IPS-20b (cell line): Measurements from ENCODE around the gene FLYWCH1.
"Not testable (repeated sequence)": the region's sequence is repeated elsewhere in the genome, so short reads cannot be mapped to it uniquely, and the experiment has no call there.

Experiments used
- H3K27ac ChIP-seq: one replicate; pipeline ENCODE4 v1.5.1; 2013; ENCODE audit warnings: low read length
- H3K27me3 ChIP-seq: 2 replicates; pipeline ENCODE4 v1.6.1; 2013; ENCODE audit warnings: mild to moderate bottlenecking, low read length, inconsistent platforms; ENCODE audit not compliant: insufficient read depth
- H3K36me3 ChIP-seq: 2 replicates; pipeline ENCODE4 v1.6.1; 2013; ENCODE audit warnings: low read depth, mild to moderate bottlenecking, inconsistent platforms, low read length, moderate library complexity; ENCODE audit not compliant: insufficient read depth
- H3K4me1 ChIP-seq: 2 replicates; pipeline ENCODE4 v1.6.1; 2013; ENCODE audit warnings: mild to moderate bottlenecking, control low read depth, inconsistent platforms, low read length, moderate library complexity; ENCODE audit not compliant: insufficient read depth
- H3K4me3 ChIP-seq: 2 replicates; pipeline ENCODE4 v1.5.1; 2013; ENCODE audit warnings: mild to moderate bottlenecking, low read length, inconsistent platforms
- H3K9ac ChIP-seq: 2 replicates; pipeline ENCODE4 v1.6.1; 2013; ENCODE audit warnings: low read depth, mild to moderate bottlenecking, inconsistent platforms, low read length, moderate library complexity
- H3K9me3 ChIP-seq: 2 replicates; pipeline ENCODE4 v1.6.1; 2013; ENCODE audit warnings: mild to moderate bottlenecking, low read depth, low read length, inconsistent platforms; ENCODE audit not compliant: insufficient read depth

The FLYWCH1 gene

GRCh38 chr16:2915196-2915929 lies 3.6 kb downstream of the FLYWCH1 start:
- no peak overlapping the region for H3K9ac ChIP-seq
- H3K36me3 ChIP-seq, result no peaks in the 10 kb centered on the region
- peaks cover 13% of the 10 kb centered on the region for H3K27me3 ChIP-seq
- H3K4me3 ChIP-seq, result no peak overlapping the region
- H3K4me1 ChIP-seq, result no peaks in the 10 kb centered on the region
- H3K9me3 ChIP-seq, result no peaks in the 10 kb centered on the region
- H3K27ac ChIP-seq, result no peak overlapping the region

- no peaks in the 10 kb centered on the region for H3K4me1 ChIP-seq
- H3K9me3 ChIP-seq, result no peaks in the 10 kb centered on the region
- no peaks in the 10 kb centered on the region for H3K36me3 ChIP-seq
- no peaks in the 10 kb centered on the region for H3K27me3 ChIP-seq
- no peak overlapping the region for H3K27ac ChIP-seq
- no peak overlapping the region for H3K4me3 ChIP-seq
- H3K9ac ChIP-seq, result no peak overlapping the region
Observed at GRCh38 chr16:2919511-2920255, 8.0 kb downstream of the FLYWCH1 start.

GRCh38 chr16:2923481-2923880 lies 11.8 kb downstream of the FLYWCH1 start:
- peaks cover 12% of the 10 kb centered on the region; the same call in 1 of the 2 replicates for H3K27me3 ChIP-seq
- no peak overlapping the region for H3K4me3 ChIP-seq
- H3K36me3 ChIP-seq, result no peaks in the 10 kb centered on the region
- H3K27ac ChIP-seq, result no peak overlapping the region
- H3K9me3 ChIP-seq, result no peaks in the 10 kb centered on the region
- H3K9ac ChIP-seq, result no peak overlapping the region
- peaks cover 7% of the 10 kb centered on the region; the same call in 1 of the 2 replicates for H3K4me1 ChIP-seq

GRCh38 chr16:2924901-2925755 lies 13.4 kb downstream of the FLYWCH1 start:
- peaks cover 12% of the 10 kb centered on the region; the same call in 1 of the 2 replicates for H3K27me3 ChIP-seq
- H3K9ac ChIP-seq, result peak overlapping the region; percentile 58; the same call in 1 of the 2 replicates
- no peak overlapping the region for H3K27ac ChIP-seq
- peaks cover 8% of the 10 kb centered on the region; the same call in 1 of the 2 replicates for H3K4me1 ChIP-seq
- H3K4me3 ChIP-seq, result peak overlapping the region; percentile 26; the same call in 1 of the 2 replicates
- no peaks in the 10 kb centered on the region for H3K9me3 ChIP-seq
- peaks cover 3% of the 10 kb centered on the region; the same call in 1 of the 2 replicates for H3K36me3 ChIP-seq

DNA sequence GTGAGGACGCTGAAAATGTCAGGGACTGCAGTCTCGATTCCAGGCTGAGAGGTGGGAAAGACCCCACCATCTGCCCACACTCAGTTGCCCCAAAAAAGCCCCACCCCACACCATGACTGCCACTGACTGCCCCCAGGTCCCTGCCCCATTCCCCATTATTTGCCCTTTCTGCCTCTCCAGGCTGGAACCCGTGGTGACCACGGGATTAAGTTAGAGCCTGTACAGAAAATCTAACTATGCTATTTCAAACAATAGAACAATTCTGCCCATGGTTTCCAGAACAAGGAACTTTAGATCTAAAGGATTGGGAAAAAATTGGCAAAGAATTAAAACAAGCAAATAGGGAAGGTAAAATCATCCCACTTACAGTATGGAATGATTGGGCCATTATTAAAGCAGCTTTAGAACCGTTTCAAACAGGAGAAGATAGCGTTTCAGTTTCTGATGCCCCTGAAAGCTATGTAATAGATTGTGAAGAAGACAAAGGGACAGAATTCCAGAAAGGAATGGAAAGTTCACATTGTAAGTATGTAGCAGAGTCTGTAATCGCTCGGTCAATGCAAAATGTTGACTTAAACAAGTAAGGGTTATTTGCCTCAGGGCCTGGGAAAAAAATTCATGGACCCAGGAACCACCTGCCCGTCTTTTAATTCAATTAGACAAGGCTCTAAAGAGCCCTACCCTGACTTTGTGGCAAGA lies 14.4 kb downstream of the FLYWCH1 start:
- Histone ChIP-seq H3K36me3 (peaks cover 3% of the 10 kb centered on the region; the same call in 1 of the 2 replicates), H3K9me3 (no peaks in the 10 kb centered on the region), H3K9ac (peak overlapping the region; percentile 58; the same call in 1 of the 2 replicates), H3K27me3 (peaks cover 12% of the 10 kb centered on the region; the same call in 1 of the 2 replicates), H3K27ac (no peak overlapping the region), H3K4me1 (peaks cover 8% of the 10 kb centered on the region; the same call in 1 of the 2 replicates), H3K4me3 (peak overlapping the region; percentile 26; the same call in 1 of the 2 replicates)

DNA sequence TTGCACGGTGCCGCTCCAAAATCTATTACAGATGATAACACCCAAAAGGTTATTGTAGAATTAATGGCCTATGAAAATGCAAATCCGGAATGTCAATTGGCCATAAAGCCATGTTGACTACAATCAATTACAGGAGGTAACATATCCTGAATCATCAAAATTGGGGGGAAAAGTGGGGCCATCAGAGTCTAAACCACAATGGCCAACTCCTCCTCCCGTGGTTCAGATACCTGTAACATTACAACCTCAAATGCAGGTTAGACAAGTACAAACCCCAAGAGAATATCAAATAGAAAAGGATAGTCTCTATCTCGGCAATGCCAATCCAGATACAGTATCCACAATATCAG lies 14.9 kb downstream of the FLYWCH1 start:
- peaks cover 3% of the 10 kb centered on the region; the same call in 1 of the 2 replicates for H3K36me3 ChIP-seq
- no peaks in the 10 kb centered on the region for H3K9me3 ChIP-seq
- H3K4me1 ChIP-seq, result peaks cover 8% of the 10 kb centered on the region; the same call in 1 of the 2 replicates
- no peak overlapping the region for H3K9ac ChIP-seq
- no peak overlapping the region for H3K27ac ChIP-seq
- no peak overlapping the region for H3K4me3 ChIP-seq
- H3K27me3 ChIP-seq, result peaks cover 12% of the 10 kb centered on the region; the same call in 1 of the 2 replicates

- H3K4me1 ChIP-seq, result peaks cover 8% of the 10 kb centered on the region; the same call in 1 of the 2 replicates
- peaks cover 3% of the 10 kb centered on the region; the same call in 1 of the 2 replicates for H3K36me3 ChIP-seq
- no peak overlapping the region for H3K27ac ChIP-seq
- peaks cover 12% of the 10 kb centered on the region; the same call in 1 of the 2 replicates for H3K27me3 ChIP-seq
- no peak overlapping the region for H3K9ac ChIP-seq
- no peak overlapping the region for H3K4me3 ChIP-seq
- no peaks in the 10 kb centered on the region for H3K9me3 ChIP-seq
Observed at GRCh38 chr16:2927010-2927646, 15.4 kb downstream of the FLYWCH1 start.

DNA sequence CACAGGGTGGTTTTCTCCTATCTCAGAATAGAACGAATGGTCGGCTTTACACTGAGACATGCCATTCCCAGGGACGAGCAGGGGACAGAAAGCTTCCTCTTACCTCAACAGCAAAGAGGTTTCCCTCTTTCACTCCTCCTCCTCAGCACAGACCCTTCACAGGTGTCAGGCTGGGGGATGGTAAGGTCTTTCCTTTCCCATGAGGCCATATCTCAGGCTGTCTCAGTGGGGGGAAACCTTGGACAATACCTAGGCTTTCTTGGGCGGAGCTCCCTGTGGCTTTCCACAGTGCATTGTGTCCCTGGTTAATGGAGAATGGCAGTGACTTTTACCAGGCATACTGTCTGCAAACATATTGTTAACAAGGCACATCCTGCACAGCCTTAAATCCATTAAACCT lies 16.4 kb downstream of the FLYWCH1 start:
- not testable (repeated sequence) for H3K9me3 ChIP-seq, H3K27ac ChIP-seq, H3K4me3 ChIP-seq, H3K36me3 ChIP-seq, H3K4me1 ChIP-seq
- H3K27me3 ChIP-seq, result peaks cover 12% of the 10 kb centered on the region; the same call in 1 of the 2 replicates
- peak overlapping the region; percentile 13; the same call in 1 of the 2 replicates for H3K9ac ChIP-seq

GRCh38 chr16:2928796-2929195 lies 17.1 kb downstream of the FLYWCH1 start:
- peaks cover 12% of the 10 kb centered on the region; the same call in 1 of the 2 replicates for H3K27me3 ChIP-seq
- no peak overlapping the region for H3K4me3 ChIP-seq
- peaks cover 8% of the 10 kb centered on the region; the same call in 1 of the 2 replicates for H3K4me1 ChIP-seq
- peak overlapping the region; percentile 13; the same call in 1 of the 2 replicates for H3K9ac ChIP-seq
- no peaks in the 10 kb centered on the region for H3K9me3 ChIP-seq
- peaks cover 3% of the 10 kb centered on the region; the same call in 1 of the 2 replicates for H3K36me3 ChIP-seq
- no peak overlapping the region for H3K27ac ChIP-seq

- Histone ChIP-seq H3K4me1 (peaks cover 8% of the 10 kb centered on the region; the same call in 1 of the 2 replicates), H3K4me3 (no peak overlapping the region), H3K27me3 (peaks cover 12% of the 10 kb centered on the region; the same call in 1 of the 2 replicates), H3K36me3 (peaks cover 3% of the 10 kb centered on the region; the same call in 1 of the 2 replicates), H3K9ac (no peak overlapping the region), H3K27ac (no peak overlapping the region), H3K9me3 (no peaks in the 10 kb centered on the region)
Observed at GRCh38 chr16:2929693-2930092, 18.0 kb downstream of the FLYWCH1 start.
